KMS-11 (cell line): Measurements from ENCODE around the gene PTER.

ENCODE experiments used
- H2AFZ ChIP-seq: fragments of 200-600 bp; sonication (generic); 2 replicates; pipeline ENCODE4 v1.6.1; 2016; ENCODE audit warnings: antibody characterized with exemption, mixed run types, low read depth
- H3K27ac ChIP-seq: fragments of 200-600 bp; sonication (generic); 2 replicates; pipeline ENCODE4 v1.6.1; 2016; ENCODE audit warnings: mild to moderate bottlenecking, mixed run types
- H3K27me3 ChIP-seq: fragments of 200-600 bp; sonication (generic); 2 replicates; pipeline ENCODE4 v1.6.1; 2017; ENCODE audit warnings: mild to moderate bottlenecking, low read depth, mixed run types, moderate library complexity; ENCODE audit not compliant: insufficient read depth
- H3K36me3 ChIP-seq: fragments of 200-600 bp; sonication (generic); 2 replicates; pipeline ENCODE4 v1.6.1; 2017; ENCODE audit warnings: mild to moderate bottlenecking, mixed run types; ENCODE audit not compliant: insufficient read depth
- H3K4me1 ChIP-seq: fragments of 200-600 bp; sonication (generic); 2 replicates; pipeline ENCODE4 v1.6.1; 2016; ENCODE audit warnings: mild to moderate bottlenecking, low read depth, mixed run types; ENCODE audit not compliant: poor library complexity, severe bottlenecking
- H3K4me2 ChIP-seq: fragments of 200-600 bp; sonication (generic); 2 replicates; pipeline ENCODE4 v1.7.0; 2016; ENCODE audit warnings: mild to moderate bottlenecking, mixed run types
- H3K4me3 ChIP-seq: fragments of 200-600 bp; sonication (generic); IDR thresholded peaks from 2 replicates; pipeline ENCODE4 v1.6.1; 2017; ENCODE audit warnings: low read depth, low read length, mixed read lengths; ENCODE audit not compliant: insufficient read depth
- H3K79me2 ChIP-seq: fragments of 200-600 bp; sonication (generic); 2 replicates; pipeline ENCODE4 v1.6.1; 2016; ENCODE audit warnings: low read depth, mixed run types; ENCODE audit not compliant: insufficient read depth
- H3K9ac ChIP-seq: fragments of 200-600 bp; sonication (generic); 2 replicates; pipeline ENCODE4 v1.6.1; 2016; ENCODE audit warnings: mild to moderate bottlenecking, mixed run types
- H4K20me1 ChIP-seq: fragments of 200-600 bp; sonication (generic); 2 replicates; pipeline ENCODE4 v1.6.1; 2016; ENCODE audit warnings: mild to moderate bottlenecking, mixed run types; ENCODE audit not compliant: insufficient read depth
- TF ChIP-seq, protein P1 (sequence below): fragments of 200-600 bp; sonication (generic); conservative IDR thresholded peaks from 2 replicates; pipeline ENCODE4 v1.6.1; 2017; ENCODE audit warnings: low read depth, mild to moderate bottlenecking, antibody characterized with exemption, low read length, moderate library complexity, mixed read lengths

The PTER gene, protein sequence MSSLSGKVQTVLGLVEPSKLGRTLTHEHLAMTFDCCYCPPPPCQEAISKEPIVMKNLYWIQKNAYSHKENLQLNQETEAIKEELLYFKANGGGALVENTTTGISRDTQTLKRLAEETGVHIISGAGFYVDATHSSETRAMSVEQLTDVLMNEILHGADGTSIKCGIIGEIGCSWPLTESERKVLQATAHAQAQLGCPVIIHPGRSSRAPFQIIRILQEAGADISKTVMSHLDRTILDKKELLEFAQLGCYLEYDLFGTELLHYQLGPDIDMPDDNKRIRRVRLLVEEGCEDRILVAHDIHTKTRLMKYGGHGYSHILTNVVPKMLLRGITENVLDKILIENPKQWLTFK

DNA sequence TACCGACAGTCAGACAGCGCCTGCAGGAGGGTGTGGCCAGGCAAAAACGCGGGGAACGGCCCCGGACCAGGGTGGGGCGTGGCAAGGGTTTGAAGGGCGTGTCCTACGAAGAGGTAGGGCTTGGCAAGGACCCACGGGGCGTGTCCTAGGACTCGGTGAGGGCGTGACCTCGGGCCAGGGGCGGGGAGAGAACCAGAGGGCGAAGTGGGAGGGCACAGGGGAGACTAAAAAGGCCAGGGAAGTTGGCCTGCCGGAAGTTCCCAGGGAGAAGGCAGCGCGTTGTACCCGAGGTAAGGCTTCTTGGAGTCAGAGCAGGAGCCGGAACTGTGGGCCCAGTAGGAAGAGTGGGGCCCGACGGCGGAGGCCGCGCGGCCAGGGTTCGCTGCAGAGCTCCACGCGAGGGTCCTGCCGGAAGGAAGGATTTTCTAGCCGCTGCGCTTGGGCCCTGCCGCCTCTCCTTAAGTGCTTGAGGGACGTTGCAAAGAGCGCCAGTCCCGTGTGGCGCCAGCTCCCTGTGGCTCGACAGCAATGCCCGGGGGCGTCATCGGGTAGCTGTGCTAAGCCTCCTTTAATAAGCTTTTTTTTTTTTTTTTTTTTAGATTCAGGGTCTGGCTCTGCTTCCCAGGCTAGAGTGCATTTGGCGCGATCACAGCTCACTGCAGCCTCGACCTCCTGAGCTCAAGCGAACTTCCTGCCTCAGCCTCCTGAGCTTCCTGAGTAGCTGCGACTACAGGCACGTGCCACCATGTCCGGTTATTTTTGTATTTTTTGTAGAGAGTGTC is at the start of gene PTER:
TSS of gene PTER (plus strand) at position 253 of the 782 bp plus-strand sequence. CDS start 47,375 bp downstream, outside the sequence.
- Histone ChIP-seq H3K36me3 (no peaks in the 10 kb centered on the region), H3K9ac (peak within 1 kb of the TSS; percentile 77), H3K4me3 (no peak within 1 kb of the TSS), H3K4me2 (peak within 1 kb of the TSS; percentile 81), H3K79me2 (peaks cover 33% of the 10 kb centered on the region), H3K27me3 (no peaks in the 10 kb centered on the region), H2AFZ (peak within 1 kb of the TSS; percentile 95), H4K20me1 (no peaks in the 10 kb centered on the region), H3K4me1 (peaks cover 29% of the 10 kb centered on the region), H3K27ac (peak within 1 kb of the TSS; percentile 63)
- TF ChIP-seq, protein P1, sequence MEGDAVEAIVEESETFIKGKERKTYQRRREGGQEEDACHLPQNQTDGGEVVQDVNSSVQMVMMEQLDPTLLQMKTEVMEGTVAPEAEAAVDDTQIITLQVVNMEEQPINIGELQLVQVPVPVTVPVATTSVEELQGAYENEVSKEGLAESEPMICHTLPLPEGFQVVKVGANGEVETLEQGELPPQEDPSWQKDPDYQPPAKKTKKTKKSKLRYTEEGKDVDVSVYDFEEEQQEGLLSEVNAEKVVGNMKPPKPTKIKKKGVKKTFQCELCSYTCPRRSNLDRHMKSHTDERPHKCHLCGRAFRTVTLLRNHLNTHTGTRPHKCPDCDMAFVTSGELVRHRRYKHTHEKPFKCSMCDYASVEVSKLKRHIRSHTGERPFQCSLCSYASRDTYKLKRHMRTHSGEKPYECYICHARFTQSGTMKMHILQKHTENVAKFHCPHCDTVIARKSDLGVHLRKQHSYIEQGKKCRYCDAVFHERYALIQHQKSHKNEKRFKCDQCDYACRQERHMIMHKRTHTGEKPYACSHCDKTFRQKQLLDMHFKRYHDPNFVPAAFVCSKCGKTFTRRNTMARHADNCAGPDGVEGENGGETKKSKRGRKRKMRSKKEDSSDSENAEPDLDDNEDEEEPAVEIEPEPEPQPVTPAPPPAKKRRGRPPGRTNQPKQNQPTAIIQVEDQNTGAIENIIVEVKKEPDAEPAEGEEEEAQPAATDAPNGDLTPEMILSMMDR = no peak

DNA sequence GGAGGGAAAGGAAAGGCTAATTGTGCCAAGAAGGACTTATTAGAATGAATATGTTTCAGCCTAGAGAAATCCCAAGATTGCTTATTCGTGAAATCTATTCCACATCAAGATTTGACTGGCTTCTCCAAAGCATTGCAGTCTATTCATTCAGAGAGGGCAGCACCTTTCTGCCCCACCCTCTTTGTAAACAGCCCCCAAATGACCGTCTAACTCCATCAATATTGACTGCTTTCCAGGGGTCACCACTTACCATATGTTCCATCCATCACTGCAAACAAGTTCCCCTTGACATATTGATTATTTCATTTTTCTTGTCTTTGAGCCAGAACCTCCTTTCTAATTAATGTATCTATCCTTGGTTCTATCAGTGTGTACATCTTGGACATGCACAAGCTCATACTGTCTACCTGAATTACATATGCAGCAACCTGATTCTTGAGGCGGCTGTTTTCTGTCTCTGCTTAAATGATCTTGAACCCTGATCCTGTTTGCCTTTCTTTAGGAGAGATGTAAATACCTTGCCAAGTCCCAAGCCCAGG is 44.2 kb upstream of the PTER start:
- no peak overlapping the region for H2AFZ ChIP-seq
- no peaks in the 10 kb centered on the region for H3K4me1 ChIP-seq
- no peaks in the 10 kb centered on the region for H4K20me1 ChIP-seq
- no peak overlapping the region for H3K4me3 ChIP-seq
- no peak overlapping the region for H3K4me2 ChIP-seq
- H3K27ac ChIP-seq = no peak overlapping the region
- no peaks in the 10 kb centered on the region for H3K36me3 ChIP-seq
- no peaks in the 10 kb centered on the region for H3K79me2 ChIP-seq
- TF ChIP-seq, protein P1 = no peak
- no peaks in the 10 kb centered on the region for H3K27me3 ChIP-seq
- H3K9ac ChIP-seq = no peak overlapping the region

DNA sequence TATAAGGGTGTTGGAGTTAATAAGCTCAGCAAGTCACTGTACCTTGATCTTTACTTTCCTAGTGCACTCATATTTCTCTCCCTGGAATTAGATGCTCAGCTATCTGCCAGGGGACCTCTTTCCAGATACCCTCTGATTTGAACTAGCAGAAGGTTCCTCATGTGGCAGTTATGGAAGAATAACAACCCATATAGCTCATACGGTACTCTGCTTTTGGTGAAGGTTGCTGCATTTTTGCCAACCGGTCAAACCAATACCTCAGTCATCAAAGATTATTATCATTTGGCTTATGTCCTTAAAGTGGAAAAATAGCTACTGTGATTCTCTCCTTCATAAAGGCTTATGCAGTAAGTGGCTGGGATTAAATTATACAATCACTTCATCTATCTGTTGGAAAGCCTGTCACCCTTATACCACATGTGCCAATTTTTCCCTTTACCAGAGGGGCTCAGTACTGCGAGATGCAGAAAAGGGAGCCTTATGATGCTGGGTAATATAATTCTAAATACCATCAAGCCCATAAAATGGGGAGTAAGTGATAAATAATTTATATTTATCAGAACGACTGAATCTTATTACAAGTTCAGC is 43.4 kb upstream of the PTER start:
- no peaks in the 10 kb centered on the region for H3K79me2 ChIP-seq
- no peak overlapping the region for H3K27ac ChIP-seq
- no peaks in the 10 kb centered on the region for H3K4me1 ChIP-seq
- H3K4me3 ChIP-seq = no peak overlapping the region
- no peak overlapping the region for H2AFZ ChIP-seq
- no peaks in the 10 kb centered on the region for H3K27me3 ChIP-seq
- H4K20me1 ChIP-seq = no peaks in the 10 kb centered on the region
- no peak overlapping the region for H3K4me2 ChIP-seq
- TF ChIP-seq, protein P1 = no peak
- H3K36me3 ChIP-seq = no peaks in the 10 kb centered on the region
- no peak overlapping the region for H3K9ac ChIP-seq

DNA sequence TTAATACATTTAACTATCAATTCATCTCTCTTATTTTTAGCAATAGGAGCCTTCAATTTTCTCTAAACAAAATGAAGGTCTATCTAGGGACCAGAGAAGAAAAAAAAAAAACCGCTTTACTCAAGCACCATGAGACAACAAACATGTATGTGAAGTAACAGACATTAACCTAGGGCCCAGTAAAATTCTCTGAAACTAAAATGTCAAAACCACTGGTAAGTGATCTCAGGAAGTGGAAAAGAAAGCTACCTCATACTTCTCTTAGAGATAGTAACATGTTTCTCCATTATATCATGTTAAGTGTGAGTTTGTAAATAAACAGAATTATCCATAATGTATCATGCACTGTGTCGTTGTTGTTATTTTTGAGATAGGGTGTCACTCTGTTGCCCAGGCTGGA is 35.4 kb upstream of the PTER start:
- H3K27me3 ChIP-seq = no peaks in the 10 kb centered on the region

More for the DNA sequence above, 35.4 kb upstream of the PTER start:
- TF ChIP-seq, protein P1 = no peak
- no peak overlapping the region for H3K27ac ChIP-seq
- no peak overlapping the region for H3K9ac ChIP-seq
- no peak overlapping the region for H3K4me2 ChIP-seq
- no peaks in the 10 kb centered on the region for H3K36me3 ChIP-seq
- H4K20me1 ChIP-seq = no peaks in the 10 kb centered on the region
- H3K4me3 ChIP-seq = no peak overlapping the region
- H2AFZ ChIP-seq = no peak overlapping the region
- H3K4me1 ChIP-seq = no peaks in the 10 kb centered on the region
- no peaks in the 10 kb centered on the region for H3K79me2 ChIP-seq
